ENCODE measurements around the gene REV1.
"Not testable (repeated sequence)": the region's sequence is repeated elsewhere in the genome, so short reads cannot be mapped to it uniquely, and the experiment has no call there.

REV1 gene

DNA sequence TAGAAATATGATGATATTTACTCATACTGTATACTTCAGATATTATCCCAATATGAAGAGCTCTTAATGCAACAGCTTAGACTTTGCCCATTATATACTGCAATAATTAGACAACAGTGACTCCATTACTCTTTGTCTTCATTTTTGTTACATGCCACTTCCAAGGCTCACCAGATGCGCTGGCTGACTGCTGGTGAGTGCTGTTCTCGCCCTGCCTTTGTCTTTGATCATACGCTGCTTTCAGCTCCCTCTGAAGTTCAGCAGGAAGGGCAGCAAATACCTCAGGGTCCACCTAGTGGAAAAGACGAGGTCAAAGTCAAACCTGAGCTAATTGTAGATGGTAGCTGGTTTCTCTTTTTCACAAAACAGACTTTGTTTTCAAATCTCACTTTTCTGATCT is 86.3 kb downstream of the REV1 start:
- no peak for DNase-seq (ENCODE audit: low read depth in 2 of 2)

DNA sequence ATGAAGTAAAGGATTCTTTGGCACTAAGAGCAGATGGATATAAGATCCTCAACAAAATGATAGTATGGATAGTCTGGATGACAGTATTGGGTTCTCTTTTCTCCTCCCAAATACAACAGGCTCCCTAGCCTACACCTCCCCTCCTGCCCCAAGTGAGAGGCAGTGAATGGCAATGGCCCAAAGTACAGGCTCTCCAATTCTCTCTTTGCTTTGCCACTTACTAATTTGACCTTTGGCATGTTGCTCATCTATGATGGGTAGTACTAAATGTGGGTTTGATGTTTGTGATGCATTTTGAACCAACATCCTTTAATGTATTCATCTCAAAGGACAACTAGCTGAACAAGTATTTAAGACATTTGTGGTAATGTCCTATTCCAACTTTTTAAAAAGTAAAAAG is 86.7 kb downstream of the REV1 start:
- DNase-seq (ENCODE audit: low read depth in 2 of 2): no peak

DNA sequence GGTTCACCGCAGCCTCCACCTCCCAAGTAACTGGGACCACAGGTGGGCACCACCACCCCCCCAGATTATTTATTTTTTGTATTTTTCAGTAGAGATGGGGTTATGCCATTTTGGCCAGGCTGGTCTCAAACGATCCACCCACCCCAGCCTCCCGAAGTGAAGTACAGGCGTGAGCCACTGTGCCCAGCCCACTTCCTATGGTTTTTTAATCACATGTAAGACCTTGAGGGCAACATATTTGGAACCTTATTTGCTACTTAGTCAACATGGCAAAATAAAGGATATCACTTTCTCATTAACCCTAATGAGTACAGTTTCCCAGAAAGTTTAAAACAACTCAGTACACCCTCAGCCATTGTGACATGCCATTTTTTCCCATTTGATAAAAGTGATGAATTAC is 88.0 kb downstream of the REV1 start:
- DNase-seq (ENCODE audit: low read depth in 2 of 2): no peak

- no peak for DNase-seq (ENCODE audit: low read depth in 2 of 2)
Observed at GRCh38 chr2:99399795-99400194, 90.0 kb downstream of the REV1 start.

DNA sequence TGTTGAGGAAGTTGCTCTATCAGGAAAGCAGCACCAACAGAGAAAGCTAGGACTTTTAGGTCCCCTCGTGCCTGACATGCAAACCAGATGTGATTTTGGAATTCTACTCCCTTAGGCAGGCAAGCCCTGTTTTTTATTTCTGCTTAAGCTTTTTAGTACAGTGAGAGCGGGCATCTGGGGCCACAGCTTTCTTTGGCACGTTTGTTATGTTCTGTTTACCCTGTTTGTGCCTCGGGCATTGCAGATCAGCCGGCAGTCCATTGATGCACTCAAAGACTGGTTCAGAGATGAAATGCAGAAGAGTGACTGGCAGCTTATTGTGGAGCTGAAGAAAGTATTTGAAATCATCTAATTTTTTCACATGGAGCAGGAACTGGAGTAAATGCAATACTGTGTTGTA is 90.8 kb downstream of the REV1 start:
- DNase-seq (ENCODE audit: low read depth in 2 of 2): no peak

- DNase-seq (ENCODE audit: low read depth in 2 of 2): no peak
Observed at GRCh38 chr2:99398303-99398702, 91.5 kb downstream of the REV1 start.

DNA sequence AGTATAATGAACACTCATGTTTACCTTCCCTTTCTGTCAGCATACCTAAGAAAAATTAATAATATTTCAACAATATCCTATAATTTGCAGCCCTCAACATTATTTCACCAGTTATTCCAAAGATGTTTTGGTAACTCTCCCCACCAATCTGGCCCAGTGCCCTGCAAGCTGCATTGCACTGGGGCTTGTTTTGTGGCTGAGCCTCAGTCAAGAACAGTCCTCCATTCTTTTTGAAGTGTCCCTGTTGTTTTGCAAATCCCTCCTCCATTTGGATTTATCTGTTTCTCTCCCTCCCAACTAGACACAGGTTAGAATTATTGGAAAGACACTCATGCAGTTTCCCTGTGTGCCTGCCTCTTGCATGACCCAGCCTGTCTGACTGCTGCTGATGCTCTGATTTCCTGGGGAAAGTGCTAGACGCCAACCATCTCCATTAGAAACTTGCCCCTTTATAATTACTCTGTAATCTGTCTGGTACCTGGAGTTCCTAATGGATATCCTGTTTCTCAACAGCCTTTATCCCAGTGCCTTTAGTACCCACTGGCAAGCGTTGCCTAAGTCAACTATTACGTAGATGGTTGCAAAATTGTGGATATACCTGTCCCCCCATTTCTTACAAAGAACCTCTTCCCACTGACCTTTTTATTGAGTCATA is 92.4 kb downstream of the REV1 start:
- no peak for DNase-seq (ENCODE audit: low read depth in 2 of 2)

DNA sequence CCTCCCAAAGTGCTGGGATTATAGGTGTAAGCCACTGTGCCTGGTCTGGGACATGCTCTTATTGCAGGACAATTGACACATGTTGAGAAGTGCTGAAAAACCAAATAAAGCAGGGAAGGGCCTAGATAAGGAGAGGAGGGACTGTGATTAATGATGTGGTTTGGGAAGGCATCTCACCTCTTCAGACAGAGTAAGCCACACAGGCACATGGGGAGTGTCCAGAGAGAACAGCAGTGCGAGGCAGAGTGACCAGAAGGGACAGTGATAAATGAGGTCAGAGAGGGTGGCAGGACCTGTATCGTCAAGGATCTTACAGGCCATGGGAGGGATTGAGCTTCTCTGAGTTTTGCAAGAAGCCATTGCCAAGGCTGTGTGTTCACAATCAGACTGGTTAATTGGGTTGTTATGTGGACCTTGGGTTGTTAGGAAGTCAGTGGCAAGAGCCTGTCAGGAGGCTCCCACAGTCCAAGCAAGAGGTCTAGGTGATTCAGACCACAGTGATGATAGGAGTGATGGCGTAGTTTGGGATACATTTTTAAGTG is 94.2 kb downstream of the REV1 start:
- DNase-seq (ENCODE audit: low read depth in 2 of 2): no peak

- no peak for DNase-seq (ENCODE audit: low read depth in 2 of 2)
Observed at GRCh38 chr2:99389946-99390345, 99.9 kb downstream of the REV1 start.

DNA sequence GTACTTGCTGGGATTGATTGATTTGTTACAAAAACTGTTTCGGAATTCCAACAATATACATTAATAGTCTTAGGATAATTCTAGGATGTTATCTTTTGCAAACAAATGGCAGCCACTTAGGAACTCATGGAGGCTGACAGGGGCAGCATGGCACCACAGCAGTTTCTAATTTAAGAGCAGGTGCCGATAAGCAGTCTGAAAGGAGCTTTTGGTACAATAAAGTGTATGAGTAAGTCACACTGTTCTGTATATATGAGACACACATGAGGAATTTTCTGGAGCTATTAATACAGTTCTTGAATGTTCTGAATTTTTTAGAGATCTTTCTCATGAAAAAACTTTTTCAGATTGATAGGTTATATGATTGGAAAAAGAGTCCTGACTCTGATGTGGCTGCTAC is 100.4 kb downstream of the REV1 start:
- peak in 1 of 2 experiments; percentile 1 for DNase-seq (ENCODE audit: low read depth in 2 of 2)

- DNase-seq (ENCODE audit: low read depth in 2 of 2): no peak
Observed at GRCh38 chr2:99388892-99389291, 100.9 kb downstream of the REV1 start.

- DNase-seq (ENCODE audit: low read depth in 2 of 2): no peak
Observed at GRCh38 chr2:99386011-99386410, 103.8 kb downstream of the REV1 start.

DNA sequence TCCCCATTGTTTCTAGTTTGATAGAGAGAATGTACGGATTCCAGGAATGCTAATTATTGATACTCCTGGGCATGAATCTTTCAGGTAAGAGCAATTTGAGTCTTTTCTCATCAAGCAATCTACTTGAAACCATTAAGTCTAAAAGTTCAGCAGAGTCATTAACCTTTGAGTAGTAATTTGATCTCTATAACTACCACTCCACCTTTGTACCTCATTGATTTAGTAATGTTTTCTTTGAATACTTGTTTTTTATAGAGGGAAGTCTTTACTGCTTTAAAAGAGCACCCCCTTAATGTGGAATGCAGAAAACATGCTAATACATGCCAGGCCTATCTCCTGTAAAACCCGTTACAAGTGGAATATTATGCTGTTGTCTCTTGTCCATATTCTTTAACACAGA is 107.7 kb downstream of the REV1 start:
- no peak for DNase-seq (ENCODE audit: low read depth in 2 of 2)

DNA sequence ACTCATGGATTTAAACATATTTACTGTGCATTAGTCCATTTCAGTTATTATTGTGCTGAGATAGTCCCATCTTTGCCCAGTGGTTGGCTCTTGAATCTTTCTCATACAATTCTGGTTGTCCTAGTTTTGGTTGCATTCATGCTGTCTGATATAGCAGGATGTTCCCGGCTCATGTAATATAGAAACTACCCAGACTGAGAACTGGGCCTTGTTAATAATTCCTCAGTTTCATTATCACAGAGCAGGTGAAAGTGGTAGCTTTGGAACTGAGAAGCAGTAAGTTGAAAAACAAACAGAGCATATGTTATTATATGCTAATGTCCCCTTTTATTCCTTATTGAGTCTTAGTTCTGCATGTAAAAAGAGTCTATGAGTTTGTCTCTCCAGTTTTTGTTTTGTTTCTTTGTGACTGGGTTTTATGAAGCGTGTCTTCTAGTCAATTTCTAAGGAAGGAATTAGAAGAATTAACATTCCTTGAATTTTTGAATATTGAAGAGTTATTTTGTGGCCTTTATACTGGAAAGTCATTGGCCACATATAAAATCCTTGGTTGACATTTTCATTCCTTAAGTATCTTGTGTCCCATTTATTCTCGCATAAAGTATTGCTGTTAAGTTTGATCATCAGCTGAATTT is 109.3 kb downstream of the REV1 start:
- no peak for DNase-seq (ENCODE audit: low read depth in 2 of 2)

- DNase-seq (ENCODE audit: low read depth in 2 of 2): no peak
Observed at GRCh38 chr2:99377879-99378278, 111.9 kb downstream of the REV1 start.

GRCh38 chr2:99376254-99376864 is 113.5 kb downstream of the REV1 start:
- no peak for DNase-seq (ENCODE audit: low read depth in 2 of 2)

GRCh38 chr2:99374747-99375146 is 115.1 kb downstream of the REV1 start:
- DNase-seq (ENCODE audit: low read depth in 2 of 2): no peak

DNA sequence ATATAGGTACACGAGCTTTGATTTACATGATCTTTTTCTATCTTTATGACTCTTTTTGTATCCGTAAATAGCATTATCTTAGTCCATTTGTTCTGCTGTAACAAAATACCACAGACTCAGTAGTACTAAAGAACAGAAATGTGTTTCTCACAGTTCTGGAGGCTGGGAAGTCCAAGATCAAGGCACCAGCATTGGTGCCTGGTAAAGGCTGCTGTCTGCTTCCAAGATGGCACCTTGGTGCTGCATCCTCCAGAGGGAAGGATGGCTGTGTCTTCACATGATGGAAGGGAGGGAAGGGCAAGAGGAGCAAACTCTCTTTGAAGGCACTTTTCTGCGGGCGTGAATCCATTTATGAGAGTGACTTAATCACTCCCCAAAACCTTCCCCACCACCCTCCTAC is 116.7 kb downstream of the REV1 start:
- no peak for DNase-seq (ENCODE audit: low read depth in 2 of 2)

- DNase-seq (ENCODE audit: low read depth in 2 of 2): not testable (repeated sequence)
Observed at GRCh38 chr2:99368854-99369253, 121.0 kb downstream of the REV1 start.

DNA sequence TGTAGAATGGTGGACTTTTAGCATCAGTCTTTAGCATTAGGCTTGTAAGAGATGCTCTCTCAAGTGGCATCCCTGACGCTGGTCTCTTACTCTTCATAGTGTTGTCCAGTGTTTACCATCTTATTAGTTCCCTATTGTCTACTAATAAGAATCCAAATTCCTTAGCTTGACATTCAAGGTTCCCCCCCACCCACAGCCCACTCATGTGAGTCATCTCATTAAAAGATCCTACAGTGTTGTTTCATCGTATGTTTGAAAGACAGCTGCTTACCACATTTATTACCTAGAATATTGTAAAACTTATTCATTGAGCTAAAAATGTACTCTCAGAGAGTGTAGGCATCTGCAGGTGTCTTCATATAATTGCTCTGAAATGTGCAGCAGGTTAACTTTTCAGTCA is 124.2 kb downstream of the REV1 start:
- DNase-seq (ENCODE audit: low read depth in 2 of 2): no peak

DNA sequence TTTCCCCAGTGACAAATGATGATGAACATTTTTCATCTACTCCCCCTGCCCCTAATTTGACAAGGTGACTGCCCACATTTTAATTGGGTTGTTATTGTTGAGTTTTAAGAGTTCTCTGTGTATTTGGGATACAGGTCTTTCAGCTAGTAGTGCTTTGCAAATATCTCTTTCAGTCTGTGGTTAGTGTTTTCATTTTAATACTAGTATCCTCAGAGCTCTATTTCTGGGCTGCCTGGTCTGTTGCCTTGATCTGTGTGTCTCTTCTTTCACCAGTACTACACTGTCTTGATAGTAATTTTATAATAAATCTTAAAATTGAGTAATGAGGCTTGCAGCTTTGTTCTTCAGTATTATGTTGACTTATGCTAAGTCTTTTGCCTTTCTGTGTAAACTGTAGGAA is 133.0 kb downstream of the REV1 start:
- no peak for DNase-seq (ENCODE audit: low read depth in 2 of 2)

GRCh38 chr2:99354825-99355224 is 135.0 kb downstream of the REV1 start:
- not testable (repeated sequence) for DNase-seq (ENCODE audit: low read depth in 2 of 2)

GRCh38 chr2:99354070-99354469 is 135.7 kb downstream of the REV1 start:
- peak; percentile 24 to 25 for DNase-seq (ENCODE audit: low read depth in 2 of 2)
